CD4-positive, alpha-beta T cell (primary cell): ENCODE results near the gene GRIN3B. TPM values are rescaled to one million over a fixed set of nuclear protein-coding genes. Genes with fewer than 3 reads are reported as not detected.

Experiments used
- ATAC-seq: fragments of 200-7000 bp; cut with Tn5 transposase; one replicate; pipeline ENCODE4 v1.10.0; 2022; ENCODE audit warnings: mild to moderate bottlenecking; ENCODE audit not compliant: poor library complexity
- CTCF ChIA-PET: fragments of 350-600 bp; sonication (Branson Sonifier 250); formaldehyde crosslinking; loops from one replicate; lab custom pipeline; 2021; ENCODE audit warnings: antibody characterized with exemption, inconsistent platforms; lab: Charles Lee
- POLR2A ChIA-PET: fragments of 350-600 bp; sonication (Branson Sonifier 250); formaldehyde crosslinking; loops from one replicate; lab custom pipeline; 2021; ENCODE audit warnings: antibody characterized with exemption, inconsistent platforms; lab: Charles Lee
- DNase-seq, 14 experiments: peaks; one replicate each; pipeline ENCODE4 v3.0.0-alpha.2; 2013 to 2020; ENCODE audit warnings: mixed read lengths in 2 of 14
- H3K27ac ChIP-seq, 2 donors: one replicate each; pipeline versions ENCODE4 v1.5.1 to v1.7.0; 2013; ENCODE audit warnings: low read length in 2 of 2, low read depth in 1 of 2, mild to moderate bottlenecking in 1 of 2
- H3K27me3 ChIP-seq, 2 experiments: 1 replicate in 1 of 2; 2 replicates in 1 of 2; pipeline versions ENCODE4 v1.6.1 to v1.7.0; 2013; ENCODE audit warnings: low read length in 2 of 2, control low read depth in 1 of 2, mild to moderate bottlenecking in 1 of 2, moderate library complexity in 1 of 2; ENCODE audit not compliant: insufficient read depth in 2 of 2, control insufficient read depth in 1 of 2
- H3K36me3 ChIP-seq: one replicate; pipeline ENCODE4 v1.6.1; 2013; ENCODE audit warnings: low read length, control low read depth; ENCODE audit not compliant: insufficient read depth
- H3K4me1 ChIP-seq: one replicate; pipeline ENCODE4 v1.6.1; 2013; ENCODE audit warnings: low read length, control low read depth; ENCODE audit not compliant: insufficient read depth
- H3K4me3 ChIP-seq: one replicate; pipeline ENCODE4 v1.5.1; 2013; ENCODE audit warnings: mild to moderate bottlenecking, low read length, moderate library complexity
- H3K9me3 ChIP-seq, 2 experiments: 1 replicate in 1 of 2; 2 replicates in 1 of 2; pipeline versions ENCODE4 v1.6.1 to v1.7.0; 2013; ENCODE audit warnings: low read length in 2 of 2, mild to moderate bottlenecking in 2 of 2, control low read depth in 1 of 2, moderate library complexity in 1 of 2; ENCODE audit not compliant: control insufficient read depth in 1 of 2, insufficient read depth in 1 of 2
- H3K27ac Mint-ChIP-seq: one replicate; pipeline ENCODE4 v1.8.0; 2020; ENCODE audit warnings: mixed read lengths
- H3K27me3 Mint-ChIP-seq: one replicate; pipeline ENCODE4 v1.8.0; 2021; ENCODE audit warnings: mixed read lengths
- H3K36me3 Mint-ChIP-seq: one replicate; pipeline ENCODE4 v1.8.0; 2021; ENCODE audit warnings: low read depth, mixed read lengths
- H3K4me1 Mint-ChIP-seq: one replicate; pipeline ENCODE4 v1.8.0; 2021; ENCODE audit warnings: low read depth, mixed read lengths
- H3K4me3 Mint-ChIP-seq: one replicate; pipeline ENCODE4 v1.8.0; 2020; ENCODE audit warnings: mild to moderate bottlenecking, mixed read lengths
- H3K9me3 Mint-ChIP-seq: one replicate; pipeline ENCODE4 v1.8.0; 2020; ENCODE audit warnings: mixed read lengths
- CTCF ChIP-seq: fragments of 200-600 bp; IDR thresholded peaks from one replicate; pipeline ENCODE4 v1.8.0; 2022; ENCODE audit warnings: antibody characterized with exemption, mild to moderate bottlenecking
- intact Hi-C, 2 experiments: fragments of 100-400 bp; cut with DNase I in 1 of 2; cut with micrococcal nuclease in 1 of 2; formaldehyde crosslinking; loops; one replicate each; pipeline versions ENCODE4 v1.15.1 to v1.9.0; 2023 to 2025; cut with DNase I, micrococcal nuclease
- total RNA-seq, 174 experiments: library from RNA in 2 of 174; stranded (reverse) in 2 of 174; gene quantifications; one replicate each; pipeline ENCODE4 v1.2.3 and lab custom pipeline; 2021 to 2026

GRIN3B gene
- total RNA-seq, 2 experiments from 2014 or later: 0.17 to 0.22 TPM

- Mint-ChIP-seq H3K36me3 (peaks cover 10% of the 10 kb centered on the region), H3K9me3 (no peaks in the 10 kb centered on the region), H3K4me3 (no peak overlapping the region), H3K4me1 (peaks cover 25% of the 10 kb centered on the region), H3K27ac (no peak overlapping the region), H3K27me3 (no peaks in the 10 kb centered on the region)
- Histone ChIP-seq H3K9me3 (peaks cover 0 to 4% of the 10 kb centered on the region in 2 experiments), H3K36me3 (peaks cover 51% of the 10 kb centered on the region), H3K4me1 (peaks cover 50% of the 10 kb centered on the region), H3K4me3 (no peak overlapping the region), H3K27ac (no peak overlapping the region), H3K27me3 (no peaks in the 10 kb centered on the region)
- CTCF ChIA-PET: no interaction called here
- ATAC-seq: no peak
- POLR2A ChIA-PET: no interaction called here
- DNase-seq: no peak
- intact Hi-C loops: no loop called here
- TF ChIP-seq CTCF: no peak
Measured at GRCh38 chr19:1014161-1015060, 14.2 kb downstream of the GRIN3B start.

- TF ChIP-seq CTCF: no peak
- no peak overlapping the region for H3K4me3 Mint-ChIP-seq
Measured at GRCh38 chr19:1015061-1015781, 15.0 kb downstream of the GRIN3B start.

GRCh38 chr19:1015782-1016646 lies 15.8 kb downstream of the GRIN3B start:
- H3K27me3 Mint-ChIP-seq: no peaks in the 10 kb centered on the region
- intact Hi-C loops: no loop called here
- peaks cover 25% of the 10 kb centered on the region for H3K4me1 Mint-ChIP-seq
- peak overlapping the region; percentile 71 for H3K4me3 Mint-ChIP-seq
- no peak overlapping the region for H3K4me3 ChIP-seq
- no peak for TF ChIP-seq CTCF
- no peak for ATAC-seq
- H3K27me3 ChIP-seq: no peaks in the 10 kb centered on the region
- peaks cover 22% of the 10 kb centered on the region for H3K36me3 Mint-ChIP-seq
- ChIA-PET POLR2A (interaction anchor here (1.0 kb wide), 1 partner anchor 60 kb away, joined by 3 read pairs; no protein-coding TSS in a partner anchor), CTCF (no interaction called here)
- H3K36me3 ChIP-seq: peaks cover 37% of the 10 kb centered on the region
- H3K27ac Mint-ChIP-seq: peak overlapping the region; percentile 74
- H3K27ac ChIP-seq: no peak overlapping the region
- peaks cover 0 to 4% of the 10 kb centered on the region in 2 experiments for H3K9me3 ChIP-seq
- no peaks in the 10 kb centered on the region for H3K9me3 Mint-ChIP-seq
- peaks cover 62% of the 10 kb centered on the region for H3K4me1 ChIP-seq
- no peak for DNase-seq

More at GRCh38 chr19:1015061-1015781, 15.0 kb downstream of the GRIN3B start:
- H3K27me3 Mint-ChIP-seq: no peaks in the 10 kb centered on the region
- POLR2A ChIA-PET: no interaction called here
- H3K4me1 ChIP-seq: peaks cover 59% of the 10 kb centered on the region
- H3K27ac Mint-ChIP-seq: no peak overlapping the region
- peaks cover 0 to 4% of the 10 kb centered on the region in 2 experiments for H3K9me3 ChIP-seq
- no peak overlapping the region for H3K4me3 ChIP-seq
- peaks cover 16% of the 10 kb centered on the region for H3K36me3 Mint-ChIP-seq
- intact Hi-C loops: no loop called here
- H3K27ac ChIP-seq: no peak overlapping the region
- H3K9me3 Mint-ChIP-seq: no peaks in the 10 kb centered on the region
- peaks cover 25% of the 10 kb centered on the region for H3K4me1 Mint-ChIP-seq
- no peak for DNase-seq
- no peaks in the 10 kb centered on the region for H3K27me3 ChIP-seq
- CTCF ChIA-PET: no interaction called here
- no peak for ATAC-seq
- H3K36me3 ChIP-seq: peaks cover 42% of the 10 kb centered on the region
